NCI-H774 (cell line): ENCODE data around the gene CDK17.

Experiments used
- DNase-seq: peaks from one replicate; lab custom pipeline; 2025; lab: John Stamatoyannopoulos, UW

Gene CDK17

DNA sequence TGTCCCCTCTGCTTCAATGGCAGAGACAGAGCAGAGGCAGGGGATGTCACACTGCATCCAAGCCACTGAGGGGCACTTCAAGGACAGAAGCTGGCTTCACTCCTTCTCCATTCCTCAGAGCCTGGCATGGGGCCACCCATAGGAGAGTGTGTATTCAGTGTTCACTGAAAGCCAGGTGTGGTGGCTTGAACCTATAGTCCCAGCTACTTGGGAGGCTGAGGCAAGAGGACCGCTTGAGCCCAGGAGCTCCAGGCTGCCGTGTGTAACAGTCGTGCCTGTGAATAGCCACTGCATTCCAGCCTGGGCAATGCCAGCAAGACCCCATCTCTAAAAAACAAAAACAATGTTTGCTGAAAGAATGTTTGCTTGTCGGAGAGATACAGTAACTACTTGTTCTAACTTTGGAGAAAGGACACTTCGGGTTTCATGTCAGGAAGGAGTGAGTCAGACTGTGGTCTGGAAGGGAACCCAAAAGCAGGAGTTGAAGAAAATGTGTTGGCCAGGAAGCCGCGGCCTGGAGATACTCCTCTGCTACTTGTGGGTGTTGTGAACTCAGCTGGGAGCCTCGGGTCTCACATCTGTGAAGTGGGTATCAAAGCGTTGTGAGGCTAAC, 162.7 kb downstream of the CDK17 start:
- DNase-seq, result no peak

DNA sequence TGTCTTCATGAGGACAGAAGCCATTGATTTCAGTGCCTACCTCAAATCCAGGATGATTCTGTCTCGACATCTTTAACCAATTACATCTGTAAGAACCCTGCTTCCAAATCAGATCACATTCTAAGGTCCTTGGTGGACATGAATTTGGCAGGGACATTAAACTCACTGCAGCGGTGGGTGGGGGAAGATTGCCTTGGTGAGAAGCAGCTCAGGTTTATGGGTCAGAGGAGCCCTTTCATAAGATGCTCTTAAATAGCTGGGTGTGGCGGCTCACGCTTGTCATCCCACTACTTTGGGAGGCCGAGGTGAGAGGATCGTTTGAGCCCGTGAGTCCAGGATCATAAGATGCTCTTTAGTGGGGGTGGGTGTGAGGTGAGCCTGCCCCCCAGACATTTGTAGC, 163.2 kb downstream of the CDK17 start:
- no peak for DNase-seq

DNA sequence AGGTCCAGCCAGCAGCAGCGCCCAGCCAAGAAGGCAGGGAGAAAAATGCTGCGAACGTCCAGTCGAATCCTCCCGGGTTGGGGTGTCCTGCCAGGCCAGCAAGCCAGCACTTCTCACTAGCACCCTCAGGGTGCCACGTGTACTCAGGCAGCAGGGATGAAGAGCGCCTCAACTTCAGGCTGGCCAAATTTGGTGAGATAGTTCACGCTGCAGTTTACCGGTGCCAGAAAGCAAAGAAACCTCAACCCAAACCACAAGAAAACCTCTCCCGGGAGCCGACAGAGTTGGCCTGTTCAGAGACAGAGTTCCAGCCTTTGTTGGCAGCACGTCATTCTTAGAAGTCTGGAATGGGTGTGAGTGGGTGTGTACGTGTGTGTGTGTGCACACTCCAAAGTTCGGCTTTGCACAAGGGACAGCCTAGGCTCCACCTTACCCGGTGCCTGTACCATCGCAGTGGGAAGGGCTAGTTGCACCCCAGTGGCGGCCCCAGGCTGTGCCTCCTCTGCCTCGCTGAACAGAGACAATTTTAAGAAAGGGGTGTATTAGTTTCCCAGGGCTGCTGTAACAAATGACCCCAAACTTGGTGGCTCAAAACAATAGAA, 163.9 kb downstream of the CDK17 start:
- no peak for DNase-seq

DNA sequence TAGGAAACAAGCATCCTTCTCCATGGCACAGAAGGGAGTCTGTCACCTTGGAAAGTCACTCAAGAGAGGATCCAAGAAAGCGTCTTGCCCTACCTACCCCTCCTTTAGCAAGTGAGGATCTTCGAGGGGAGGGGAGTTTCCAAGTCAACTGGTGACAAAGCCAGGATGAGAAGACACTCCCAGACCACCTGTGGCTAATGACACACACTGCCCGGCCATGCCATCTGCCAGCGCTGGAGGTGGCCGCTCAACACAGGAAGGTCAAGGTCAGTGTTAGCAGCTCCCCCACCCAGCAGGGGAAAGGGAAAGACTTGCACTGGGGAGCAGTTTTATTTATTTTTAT, 164.8 kb downstream of the CDK17 start:
- DNase-seq, result no peak

DNA sequence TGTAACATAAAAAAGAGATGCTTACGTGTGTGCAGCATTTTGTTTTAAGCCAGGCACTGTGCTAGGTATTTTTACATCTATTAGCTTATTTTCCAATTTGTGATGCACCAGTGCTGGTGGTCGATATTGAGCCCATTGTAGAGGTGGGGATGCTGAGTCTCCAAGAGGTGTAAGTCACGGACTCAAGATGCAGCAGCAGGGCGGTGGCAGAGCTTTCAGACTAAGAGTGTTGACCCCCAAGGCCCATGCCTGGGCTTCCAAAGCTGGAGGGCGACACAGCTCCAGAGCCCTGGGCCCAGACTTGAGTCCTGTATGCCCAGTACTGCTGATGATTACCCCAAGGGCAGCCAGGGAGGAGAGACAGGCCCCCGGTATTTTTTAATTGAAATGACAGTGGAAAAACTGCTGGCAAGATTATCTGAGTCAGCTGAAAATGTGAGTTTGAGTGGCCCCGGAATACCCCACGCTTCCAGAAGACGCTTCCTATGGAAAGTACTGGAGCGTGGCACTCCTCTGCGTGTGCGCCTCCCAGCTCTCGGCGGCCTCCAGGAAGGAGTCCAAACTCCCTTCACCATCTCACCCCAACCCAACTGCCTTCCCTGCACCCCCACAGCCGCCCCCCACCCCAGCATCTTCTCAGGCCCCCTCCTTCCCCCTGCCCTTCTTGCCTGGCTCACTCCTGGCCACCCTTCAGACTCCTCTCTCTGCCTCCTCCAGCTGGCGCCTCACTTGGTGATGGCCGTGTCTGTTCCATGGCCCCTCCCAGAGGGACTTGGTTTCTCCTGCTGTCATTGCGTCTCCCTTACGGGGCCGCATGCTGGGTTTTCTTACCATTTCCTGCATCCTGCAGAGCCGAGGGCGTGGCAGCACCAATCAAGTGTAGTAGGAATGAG, 165.4 kb downstream of the CDK17 start:
- no peak for DNase-seq

DNA sequence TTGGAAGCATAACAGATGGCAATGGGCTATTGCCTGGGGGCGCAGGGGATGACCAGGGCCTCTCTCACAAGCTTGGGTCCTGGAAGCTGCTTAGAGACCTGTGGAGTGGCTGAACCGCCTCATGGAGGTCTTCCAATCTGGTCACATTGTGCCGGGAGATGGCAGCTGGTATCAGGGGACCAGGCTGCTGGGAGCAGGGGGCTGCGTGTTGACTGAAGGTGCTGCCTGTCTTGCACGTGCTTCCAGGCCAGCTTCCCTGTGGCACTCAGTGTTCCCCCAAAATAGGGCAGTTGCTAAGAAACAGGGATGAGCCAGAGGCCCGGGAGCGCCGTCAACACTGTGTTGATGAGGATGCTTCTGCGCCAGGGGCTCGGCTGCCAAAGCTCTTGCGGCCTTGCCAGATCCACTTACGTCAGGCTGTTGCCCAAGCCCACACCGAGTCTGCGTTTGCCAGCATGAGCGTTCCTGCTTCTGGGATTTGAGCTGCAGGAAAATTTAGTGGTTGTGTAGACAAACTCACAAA, 166.2 kb downstream of the CDK17 start:
- no peak for DNase-seq

DNA sequence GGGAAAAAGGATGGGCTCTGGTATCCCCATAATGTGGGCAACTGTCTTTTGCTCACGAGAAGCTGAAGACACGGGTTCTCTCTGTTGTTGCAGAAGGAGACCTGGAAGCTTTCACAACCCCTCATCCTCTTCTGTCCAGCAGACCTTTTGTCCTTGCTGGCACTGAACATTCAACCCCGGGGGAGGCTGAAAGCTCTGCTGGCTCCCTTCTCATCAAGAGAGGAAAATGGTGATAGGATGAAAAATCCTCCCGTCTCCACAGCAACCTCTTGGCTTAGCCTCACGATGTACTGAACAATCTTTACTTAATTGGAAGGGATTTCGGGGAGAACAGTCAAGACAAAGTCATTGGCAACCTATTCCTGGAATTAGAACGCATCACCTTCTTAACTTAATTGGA, 167.1 kb downstream of the CDK17 start:
- DNase-seq, result no peak

DNA sequence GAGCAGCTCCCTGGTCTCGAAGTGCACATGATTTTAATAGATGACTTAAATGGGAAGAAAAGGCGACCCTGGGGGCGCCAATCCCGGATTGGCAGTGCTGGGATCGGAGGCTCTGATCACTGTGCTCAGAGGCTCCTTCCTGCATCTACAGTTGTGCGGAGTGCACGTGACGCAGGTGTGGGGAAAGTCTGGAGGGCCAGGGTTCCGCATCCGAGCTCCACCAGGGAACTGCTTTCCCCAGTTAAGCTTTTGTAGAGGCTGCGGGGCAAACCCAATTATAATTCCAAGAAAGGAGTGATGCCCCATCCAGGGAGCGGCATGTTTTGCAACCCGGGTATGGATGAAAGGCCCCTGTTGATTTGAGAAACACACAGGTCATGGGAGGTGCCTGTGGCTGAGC, 169.6 kb downstream of the CDK17 start:
- no peak for DNase-seq

DNA sequence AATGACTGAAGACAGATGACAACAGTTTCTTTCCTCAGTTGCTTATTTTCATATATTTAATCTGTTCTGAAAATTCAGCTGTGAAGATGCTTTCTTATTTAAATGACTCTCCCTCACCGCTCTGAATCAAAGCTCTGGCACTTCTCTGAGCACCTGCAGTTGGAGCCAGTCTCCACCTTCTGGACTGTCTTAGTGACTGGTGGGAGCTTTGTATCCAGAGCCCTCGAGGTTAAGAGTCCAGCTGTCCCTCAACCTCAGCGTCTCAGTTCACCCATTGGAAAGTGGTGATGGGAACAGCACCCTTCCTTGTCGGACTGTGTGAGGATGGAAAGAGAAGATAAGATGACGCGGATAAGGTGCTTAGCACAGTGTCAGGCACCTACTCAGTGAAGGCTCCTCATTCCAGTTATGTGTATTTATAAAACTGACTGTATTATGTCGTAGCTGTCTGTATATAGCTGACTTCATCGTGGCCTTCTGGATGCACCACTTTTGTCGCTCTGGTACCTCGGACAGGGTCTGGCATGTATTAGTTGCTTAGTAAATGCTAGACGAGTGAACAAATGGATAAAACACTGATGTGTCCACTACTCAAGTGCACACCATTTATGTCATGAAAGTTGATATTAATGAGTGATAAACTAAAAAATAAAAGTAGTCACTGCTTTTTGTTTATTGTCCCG, 171.5 kb downstream of the CDK17 start:
- no peak for DNase-seq
